HepG2 (cell line): ENCODE results near the gene TRNP1. TPM values are rescaled to one million over a fixed set of nuclear protein-coding genes. Genes with fewer than 3 reads are reported as not detected.
A peak's percentile ranks its signal among the peaks of the same experiment; 100 is the strongest.

Experiments used
- ATF7 ChIP-seq, 2 experiments: fragments of 450-650 bp in 1 of 2; sonication (generic) in 1 of 2; formaldehyde crosslinking in 1 of 2; IDR thresholded peaks; 2 replicates each; pipeline versions ENCODE4 v1.4.0 to v1.6.1; 2016 to 2020; ENCODE audit warnings: antibody characterized with exemption in 1 of 2, mild to moderate bottlenecking in 1 of 2, missing genetic modification reagents in 1 of 2
- ETV6 ChIP-seq: sonication (generic); formaldehyde crosslinking; conservative IDR thresholded peaks from 2 replicates; pipeline ENCODE4 v1.4.0; 2020; ENCODE audit warnings: missing genetic modification reagents
- FOSL1 ChIP-seq: sonication (generic); formaldehyde crosslinking; IDR thresholded peaks from 2 replicates; pipeline ENCODE4 v1.9.0; 2021; ENCODE audit warnings: missing genetic modification reagents, borderline replicate concordance
- FOXA1 ChIP-seq, 2 experiments: fragments of 450-650 bp in 1 of 2; sonication (generic) in 1 of 2; formaldehyde crosslinking in 1 of 2; IDR thresholded peaks; 2 replicates each; pipeline versions ENCODE4 v1.4.0 to v1.6.1; 2016 to 2020; ENCODE audit warnings: missing genetic modification reagents in 1 of 2
- HMG20B ChIP-seq: conservative IDR thresholded peaks from 2 replicates; pipeline ENCODE4 v1.6.1; 2016; ENCODE audit warnings: missing genetic modification reagents, missing compliant biosample characterization
- HNRNPL ChIP-seq: fragments of 200-400 bp; formaldehyde crosslinking; IDR thresholded peaks from 2 replicates; pipeline ENCODE4 v1.6.1; 2017; ENCODE audit warnings: mild to moderate bottlenecking, low read depth, low read length
- KMT2B ChIP-seq: IDR thresholded peaks from 2 replicates; pipeline ENCODE4 v1.6.1; 2016; ENCODE audit warnings: missing genetic modification reagents, missing compliant biosample characterization
- MAFF ChIP-seq: IDR thresholded peaks from 2 replicates; pipeline ENCODE4 v1.6.1; 2011; ENCODE audit warnings: low read depth, low read length, improper control_type of control experiment
- NFYC ChIP-seq: IDR thresholded peaks from 2 replicates; pipeline ENCODE4 v1.6.1; 2016; ENCODE audit warnings: missing genetic modification reagents, missing compliant biosample characterization
- NR2F6 ChIP-seq, 2 experiments: IDR thresholded peaks; 2 replicates each; pipeline ENCODE4 v1.6.1; 2016; ENCODE audit warnings: antibody characterized with exemption in 1 of 2, mild to moderate bottlenecking in 1 of 2
- TFAP4 ChIP-seq: sonication (generic); IDR thresholded peaks from 2 replicates; pipeline ENCODE4 v1.6.1; 2016; ENCODE audit warnings: low read depth, borderline replicate concordance
- ZBTB7B ChIP-seq: sonication (generic); formaldehyde crosslinking; IDR thresholded peaks from 2 replicates; pipeline ENCODE4 v1.4.0; 2020; ENCODE audit warnings: missing genetic modification reagents
- ZC3H13 ChIP-seq: sonication (generic); formaldehyde crosslinking; IDR thresholded peaks from 2 replicates; pipeline ENCODE4 v1.8.1; 2023; ENCODE audit warnings: mild to moderate bottlenecking, missing genetic modification reagents, moderate library complexity
- ZNF550 ChIP-seq: sonication (generic); formaldehyde crosslinking; IDR thresholded peaks from 2 replicates; pipeline ENCODE4 v1.4.0; 2020; ENCODE audit warnings: mild to moderate bottlenecking, missing genetic modification reagents, borderline replicate concordance
- ZNF556 ChIP-seq: sonication (generic); formaldehyde crosslinking; IDR thresholded peaks from 2 replicates; pipeline ENCODE4 v1.4.0; 2020; ENCODE audit warnings: mild to moderate bottlenecking, missing genetic modification reagents, borderline replicate concordance
- ZNF691 ChIP-seq: sonication (generic); formaldehyde crosslinking; IDR thresholded peaks from 2 replicates; pipeline ENCODE4 v1.4.0; 2020; ENCODE audit warnings: missing genetic modification reagents, low read depth, mild to moderate bottlenecking, borderline replicate concordance
- ZNF761 ChIP-seq: sonication (generic); formaldehyde crosslinking; conservative IDR thresholded peaks from 2 replicates; pipeline ENCODE4 v1.4.0; 2020; ENCODE audit warnings: mild to moderate bottlenecking, missing genetic modification reagents
- polyA plus RNA-seq, 8 experiments: library from polyadenylated mRNA; depleted of rRNA in 3 of 8; stranded (reverse) in 7 of 8; unstranded in 1 of 8; fragments of >200 nt; fragmentation: Illumina TruSeq in 4 of 8; extraction: Trizol in 4 of 8; gene quantifications; 2 replicates each; pipeline versions ENCODE4 v1.2.1 to v1.2.3, GENCODE V29; 2011 to 2016; ENCODE audit warnings: low read depth in 4 of 8, missing spikeins in 1 of 8, mixed read lengths in 1 of 8; ENCODE audit not compliant: insufficient read depth in 1 of 8
- total RNA-seq, 5 experiments: library from RNA; depleted of rRNA; stranded (reverse); fragments of >200 nt; fragmentation: Illumina TruSeq; extraction: Trizol; gene quantifications; 2 replicates each; pipeline ENCODE4 v1.2.3, GENCODE V29; 2016; ENCODE audit warnings: low read depth in 1 of 5
- TF ChIP-seq, protein P1 (sequence below): sonication (generic); formaldehyde crosslinking; IDR thresholded peaks from 2 replicates; pipeline ENCODE4 v1.5.0; 2020; ENCODE audit warnings: mild to moderate bottlenecking, missing genetic modification reagents, moderate library complexity
- TF ChIP-seq, protein P2 (sequence below): sonication (generic); formaldehyde crosslinking; IDR thresholded peaks from 2 replicates; pipeline ENCODE4 v1.4.0; 2020; ENCODE audit warnings: low read depth, missing genetic modification reagents
- TF ChIP-seq, protein P3 (sequence below): sonication (generic); formaldehyde crosslinking; IDR thresholded peaks from 2 replicates; pipeline ENCODE4 v1.5.1; 2020; ENCODE audit warnings: missing genetic modification reagents, mild to moderate bottlenecking, borderline replicate concordance

Gene TRNP1
- total and polyA plus RNA-seq, 2 of the 13 experiments (the other 11 are each of a cell fraction or from before 2014, with no cell fraction given), result 42.0 to 158 TPM

DNA sequence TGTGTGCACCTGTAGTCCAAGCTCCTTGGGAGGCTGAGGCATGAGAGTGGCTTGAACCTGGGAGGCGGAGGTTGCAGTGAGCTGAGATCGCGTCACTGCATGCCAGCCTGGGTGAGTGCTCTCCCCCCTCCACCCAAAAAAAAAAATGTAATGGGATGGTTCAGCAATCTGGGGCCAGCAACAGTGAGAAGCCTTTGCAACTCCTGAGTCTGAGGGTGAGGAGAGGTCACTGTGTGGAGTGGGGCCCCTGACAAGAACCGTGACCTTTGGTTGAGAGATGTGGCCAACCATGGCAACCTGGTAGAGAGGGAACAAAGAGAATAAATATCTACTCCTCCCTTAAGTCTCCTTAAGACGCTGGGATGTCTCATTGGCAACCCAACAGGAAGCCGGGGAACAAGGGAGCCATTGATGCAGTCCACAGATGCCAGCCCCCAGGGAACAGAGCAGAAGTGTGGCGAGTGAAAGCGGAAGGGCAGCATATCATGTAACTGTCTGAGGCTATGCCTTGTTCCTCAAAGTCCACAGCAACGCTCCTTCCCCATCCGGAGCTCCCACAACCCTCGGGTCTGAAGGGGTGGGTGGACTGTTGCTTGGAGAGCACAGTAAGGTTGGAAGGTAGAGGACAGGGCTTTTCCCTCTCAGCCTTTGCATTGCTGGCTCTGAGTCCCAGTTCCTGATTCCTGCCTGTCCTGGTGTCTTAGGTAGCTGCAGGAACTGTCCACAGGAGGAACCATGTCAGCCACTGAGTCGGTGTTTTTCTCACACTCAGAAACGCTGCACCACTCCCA lies 8.3 kb downstream of the TRNP1 start (continued):
- TF ChIP-seq ZNF691 (CRISPR knock-in tag) (peak; percentile 64; the same call in 1 of the 2 replicates), TFAP4 (no peak), NR2F6 (IDR thresholded peaks at IDR 0.05) (peak; percentile 76), NR2F6 (CRISPR knock-in tag; IDR thresholded peaks at IDR 0.05) (peak; percentile 63), ZNF550 (CRISPR knock-in tag) (no peak), ZNF556 (0 out of 2 replicates have a peak, but pooled peaks have one; percentile 28), ATF7 (IDR thresholded peaks at IDR 0.05) (no peak), ATF7 (CRISPR knock-in tag; IDR thresholded peaks at IDR 0.05) (no peak), NFYC (CRISPR knock-in tag) (no peak), HMG20B (CRISPR knock-in tag) (0 out of 2 replicates have a peak, but pooled peaks have one; percentile 25), MAFF (no peak), FOSL1 (CRISPR knock-in tag) (no peak), ETV6 (no peak), KMT2B (CRISPR knock-in tag) (no peak), FOXA1 (IDR thresholded peaks at IDR 0.05) (no peak), FOXA1 (CRISPR knock-in tag; IDR thresholded peaks at IDR 0.05) (peak; percentile 3; the same call in 1 of the 2 replicates), ZC3H13 (CRISPR knock-in tag) (peak; percentile 27; the same call in 1 of the 2 replicates), ZNF761 (CRISPR knock-in tag) (0 out of 2 replicates have a peak, but pooled peaks have one; percentile 35), ZBTB7B (CRISPR knock-in tag) (peak; percentile 2; the same call in 1 of the 2 replicates), HNRNPL (0 out of 2 replicates have a peak, but pooled peaks have one; percentile 30)
- TF ChIP-seq, protein P1, sequence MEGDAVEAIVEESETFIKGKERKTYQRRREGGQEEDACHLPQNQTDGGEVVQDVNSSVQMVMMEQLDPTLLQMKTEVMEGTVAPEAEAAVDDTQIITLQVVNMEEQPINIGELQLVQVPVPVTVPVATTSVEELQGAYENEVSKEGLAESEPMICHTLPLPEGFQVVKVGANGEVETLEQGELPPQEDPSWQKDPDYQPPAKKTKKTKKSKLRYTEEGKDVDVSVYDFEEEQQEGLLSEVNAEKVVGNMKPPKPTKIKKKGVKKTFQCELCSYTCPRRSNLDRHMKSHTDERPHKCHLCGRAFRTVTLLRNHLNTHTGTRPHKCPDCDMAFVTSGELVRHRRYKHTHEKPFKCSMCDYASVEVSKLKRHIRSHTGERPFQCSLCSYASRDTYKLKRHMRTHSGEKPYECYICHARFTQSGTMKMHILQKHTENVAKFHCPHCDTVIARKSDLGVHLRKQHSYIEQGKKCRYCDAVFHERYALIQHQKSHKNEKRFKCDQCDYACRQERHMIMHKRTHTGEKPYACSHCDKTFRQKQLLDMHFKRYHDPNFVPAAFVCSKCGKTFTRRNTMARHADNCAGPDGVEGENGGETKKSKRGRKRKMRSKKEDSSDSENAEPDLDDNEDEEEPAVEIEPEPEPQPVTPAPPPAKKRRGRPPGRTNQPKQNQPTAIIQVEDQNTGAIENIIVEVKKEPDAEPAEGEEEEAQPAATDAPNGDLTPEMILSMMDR (CRISPR knock-in tag), result 0 out of 2 replicates have a peak, but pooled peaks have one; percentile 12
- TF ChIP-seq, protein P2, sequence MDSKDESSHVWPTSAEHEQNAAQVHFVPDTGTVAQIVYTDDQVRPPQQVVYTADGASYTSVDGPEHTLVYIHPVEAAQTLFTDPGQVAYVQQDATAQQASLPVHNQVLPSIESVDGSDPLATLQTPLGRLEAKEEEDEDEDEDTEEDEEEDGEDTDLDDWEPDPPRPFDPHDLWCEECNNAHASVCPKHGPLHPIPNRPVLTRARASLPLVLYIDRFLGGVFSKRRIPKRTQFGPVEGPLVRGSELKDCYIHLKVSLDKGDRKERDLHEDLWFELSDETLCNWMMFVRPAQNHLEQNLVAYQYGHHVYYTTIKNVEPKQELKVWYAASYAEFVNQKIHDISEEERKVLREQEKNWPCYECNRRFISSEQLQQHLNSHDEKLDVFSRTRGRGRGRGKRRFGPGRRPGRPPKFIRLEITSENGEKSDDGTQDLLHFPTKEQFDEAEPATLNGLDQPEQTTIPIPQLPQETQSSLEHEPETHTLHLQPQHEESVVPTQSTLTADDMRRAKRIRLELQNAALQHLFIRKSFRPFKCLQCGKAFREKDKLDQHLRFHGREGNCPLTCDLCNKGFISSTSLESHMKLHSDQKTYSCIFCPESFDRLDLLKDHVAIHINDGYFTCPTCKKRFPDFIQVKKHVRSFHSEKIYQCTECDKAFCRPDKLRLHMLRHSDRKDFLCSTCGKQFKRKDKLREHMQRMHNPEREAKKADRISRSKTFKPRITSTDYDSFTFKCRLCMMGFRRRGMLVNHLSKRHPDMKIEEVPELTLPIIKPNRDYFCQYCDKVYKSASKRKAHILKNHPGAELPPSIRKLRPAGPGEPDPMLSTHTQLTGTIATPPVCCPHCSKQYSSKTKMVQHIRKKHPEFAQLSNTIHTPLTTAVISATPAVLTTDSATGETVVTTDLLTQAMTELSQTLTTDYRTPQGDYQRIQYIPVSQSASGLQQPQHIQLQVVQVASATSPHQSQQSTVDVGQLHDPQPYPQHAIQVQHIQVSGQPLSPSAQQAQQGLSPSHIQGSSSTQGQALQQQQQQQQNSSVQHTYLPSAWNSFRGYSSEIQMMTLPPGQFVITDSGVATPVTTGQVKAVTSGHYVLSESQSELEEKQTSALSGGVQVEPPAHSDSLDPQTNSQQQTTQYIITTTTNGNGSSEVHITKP, result no peak
- TF ChIP-seq, protein P3, sequence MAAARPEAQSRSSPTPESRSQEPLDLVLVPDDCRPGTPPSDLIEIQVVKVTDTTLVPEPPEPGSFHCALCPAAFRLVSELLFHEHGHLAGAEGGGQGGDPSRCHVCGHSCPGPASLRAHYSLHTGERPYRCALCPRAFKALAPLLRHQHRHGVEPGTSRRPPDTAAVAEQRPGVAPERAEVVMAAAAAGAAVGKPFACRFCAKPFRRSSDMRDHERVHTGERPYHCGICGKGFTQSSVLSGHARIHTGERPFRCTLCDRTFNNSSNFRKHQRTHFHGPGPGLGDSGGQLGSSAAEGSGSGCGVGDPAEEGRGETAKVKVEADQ (CRISPR knock-in tag), result no peak
